Effector CD8-positive, alpha-beta T cell (primary cell): ENCODE results near the gene FBLN5.

Source experiments
- DNase-seq: peaks from one replicate; lab custom pipeline; 2025; lab: John Stamatoyannopoulos, UW

The FBLN5 gene

GRCh38 chr14:91946622-91947474 is 646 bp downstream of the FBLN5 start:
- no peak for DNase-seq

GRCh38 chr14:91945751-91946621 is 1.5 kb downstream of the FBLN5 start:
- no peak for DNase-seq

GRCh38 chr14:91942946-91943345 is 4.5 kb downstream of the FBLN5 start:
- no peak for DNase-seq

GRCh38 chr14:91942128-91942527 is 5.4 kb downstream of the FBLN5 start:
- no peak for DNase-seq

GRCh38 chr14:91940209-91940608 is 7.3 kb downstream of the FBLN5 start:
- DNase-seq = no peak

GRCh38 chr14:91935586-91935985 is 11.9 kb downstream of the FBLN5 start:
- no peak for DNase-seq

- no peak for DNase-seq
Observed at GRCh38 chr14:91934554-91935285, 12.8 kb downstream of the FBLN5 start.

GRCh38 chr14:91931478-91932088 is 15.9 kb downstream of the FBLN5 start:
- no peak for DNase-seq

GRCh38 chr14:91929700-91930099 is 17.8 kb downstream of the FBLN5 start:
- no peak for DNase-seq

- no peak for DNase-seq
Observed at GRCh38 chr14:91927800-91928199, 19.7 kb downstream of the FBLN5 start.

- no peak for DNase-seq
Observed at GRCh38 chr14:91927191-91927590, 20.3 kb downstream of the FBLN5 start.

GRCh38 chr14:91926131-91926890 is 21.2 kb downstream of the FBLN5 start:
- DNase-seq = no peak

GRCh38 chr14:91925727-91926121 is 21.8 kb downstream of the FBLN5 start:
- DNase-seq = no peak

GRCh38 chr14:91925001-91925726 is 22.3 kb downstream of the FBLN5 start:
- no peak for DNase-seq

GRCh38 chr14:91920526-91920925 is 27.0 kb downstream of the FBLN5 start:
- no peak for DNase-seq

GRCh38 chr14:91919814-91920213 is 27.7 kb downstream of the FBLN5 start:
- DNase-seq = no peak

- DNase-seq = no peak
Observed at GRCh38 chr14:91918186-91918883, 29.2 kb downstream of the FBLN5 start.

- DNase-seq = no peak
Observed at GRCh38 chr14:91912035-91912434, 35.5 kb downstream of the FBLN5 start.

- peak; percentile 10 for DNase-seq
Observed at GRCh38 chr14:91911474-91912032, 35.9 kb downstream of the FBLN5 start.
